Endothelial cell of umbilical vein (primary cell): ENCODE data around the gene CD3G.

Experiments
- CTCF ChIP-seq, 2 donors: IDR thresholded peaks; 1 replicate in 1 of 2; 2 replicates in 1 of 2; pipeline ENCODE4 v1.5.1; 2011; ENCODE audit warnings: low read length in 2 of 2, mild to moderate bottlenecking in 2 of 2, moderate library complexity in 2 of 2, control low read depth in 1 of 2, inconsistent platforms in 1 of 2, low read depth in 1 of 2; ENCODE audit not compliant: insufficient read depth in 1 of 2; ENCODE audit errors: extremely low read depth in 1 of 2
- EZH2 ChIP-seq: IDR thresholded peaks from 2 replicates; pipeline ENCODE4 v1.6.1; 2012; ENCODE audit warnings: borderline replicate concordance, low read depth, mild to moderate bottlenecking, moderate library complexity, low read length, inconsistent platforms; ENCODE audit not compliant: severe bottlenecking
- JUN ChIP-seq: IDR thresholded peaks from 2 replicates; pipeline ENCODE4 v1.6.1; 2011; ENCODE audit warnings: borderline replicate concordance, low read depth; ENCODE audit not compliant: insufficient read length, insufficient read depth
- MAX ChIP-seq: IDR thresholded peaks from 2 replicates; pipeline ENCODE4 v1.6.1; 2011; ENCODE audit not compliant: insufficient read depth, insufficient read length
- MYC ChIP-seq: IDR thresholded peaks from one replicate; pipeline ENCODE4 v1.6.1; 2011; ENCODE audit warnings: mild to moderate bottlenecking, low read depth, low read length
- POLR2A ChIP-seq: IDR thresholded peaks from 2 replicates; pipeline ENCODE4 v1.6.1; 2012; ENCODE audit warnings: low read depth, mild to moderate bottlenecking, control low read depth, low read length

GRCh38 chr11:118342503-118343161 is 1.5 kb upstream of the CD3G start, which contains the start of gene CD3D:
- TF ChIP-seq CTCF (IDR thresholded peaks at IDR 0.05; ENCODE audit: extremely low read depth in 1 of 2, insufficient read depth in 1 of 2, low read depth in 1 of 2, low read length in 2 of 2) (no peak), MAX (no peak), MYC (no peak), JUN (no peak), EZH2 (no peak), POLR2A (no peak)
